Stimulated activated CD4-positive, alpha-beta T cell treated with anti-CD3 and anti-CD28 coated beads, Interleukin-12 subunit alpha, Interleukin-12 subunit beta, amount 100 ng/mL, for 48 hours (primary cell): ENCODE data around the gene SLIT3.
"Not testable (repeated sequence)": the region's sequence is repeated elsewhere in the genome, so short reads cannot be mapped to it uniquely, and the experiment has no call there.

Experiments used
- DNase-seq, 3 donors: peaks; one replicate each; pipeline ENCODE4 v3.0.0-alpha.2; 2020; ENCODE audit warnings: low read depth in 2 of 3, low spot score in 1 of 3

Gene SLIT3

GRCh38 chr5:169114466-169115065, 186.4 kb downstream of the SLIT3 start:
- no peak for DNase-seq

DNA sequence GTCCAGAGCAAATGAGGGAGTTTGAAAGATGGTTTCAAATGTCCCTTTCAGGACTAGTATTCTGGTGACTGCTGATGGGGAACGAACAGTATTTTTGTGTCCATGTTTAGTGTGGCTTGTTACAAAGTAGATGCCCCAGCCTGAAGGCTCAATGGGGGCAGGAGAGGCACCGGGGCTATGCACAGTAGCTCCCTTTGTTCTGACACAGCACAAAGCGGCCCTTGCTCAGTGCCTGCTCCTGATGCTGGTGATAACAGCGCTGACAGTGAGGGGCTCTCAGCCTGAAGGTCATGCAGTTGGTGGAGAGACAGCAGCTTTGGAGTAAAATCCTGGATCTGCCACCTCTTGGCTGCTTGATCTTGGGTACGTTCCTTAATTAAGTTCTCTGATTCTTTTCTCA, 188.9 kb downstream of the SLIT3 start:
- no peak for DNase-seq

- DNase-seq, result no peak
Observed at GRCh38 chr5:169106911-169107706, 193.8 kb downstream of the SLIT3 start.

DNA sequence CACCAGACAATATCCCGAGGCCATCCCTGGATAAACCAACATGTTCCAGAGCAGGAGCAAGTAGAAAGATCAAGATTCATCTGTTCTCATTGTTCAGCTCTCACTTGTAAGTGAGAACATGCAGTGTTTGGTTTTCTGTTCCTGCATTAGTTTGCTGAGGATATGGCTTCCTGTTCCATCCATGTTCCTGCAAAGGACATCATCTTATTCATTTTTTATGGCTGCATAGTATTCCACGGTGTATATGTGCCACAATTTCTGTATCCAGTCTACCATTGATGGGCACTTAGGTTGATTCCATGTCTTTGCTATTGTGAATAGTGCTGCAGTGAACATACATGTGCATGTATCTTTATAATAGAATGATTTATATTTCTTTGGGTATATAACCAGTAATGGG, 195.4 kb downstream of the SLIT3 start:
- DNase-seq, result not testable (repeated sequence)

DNA sequence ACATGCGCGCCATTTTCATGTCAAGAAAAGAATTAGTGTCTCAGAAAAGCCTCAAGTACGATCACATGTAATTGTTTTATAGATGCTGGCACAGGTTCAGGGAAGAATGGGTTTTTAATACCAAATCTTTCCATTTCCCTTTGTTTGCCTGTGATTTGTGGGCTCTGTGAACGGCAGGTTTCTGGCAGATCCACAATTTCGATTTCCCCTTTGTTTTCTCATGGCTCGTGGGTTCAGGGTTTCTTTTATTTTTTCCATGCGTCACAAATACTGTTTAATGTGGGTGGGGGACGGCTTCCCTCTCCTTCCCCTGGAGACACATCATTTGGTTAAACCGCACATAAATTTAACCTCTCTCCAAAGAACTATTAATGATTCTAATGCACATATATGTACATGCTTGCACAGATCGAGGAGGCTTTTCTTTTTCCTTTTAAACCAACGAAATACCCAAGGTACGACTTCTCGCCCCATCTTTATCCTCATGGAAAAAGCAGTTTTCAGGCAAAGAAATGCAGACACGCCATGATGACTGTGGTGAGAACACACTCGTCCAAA, 195.9 kb downstream of the SLIT3 start:
- DNase-seq, result no peak

GRCh38 chr5:169103586-169104181, 197.3 kb downstream of the SLIT3 start:
- no peak for DNase-seq

DNA sequence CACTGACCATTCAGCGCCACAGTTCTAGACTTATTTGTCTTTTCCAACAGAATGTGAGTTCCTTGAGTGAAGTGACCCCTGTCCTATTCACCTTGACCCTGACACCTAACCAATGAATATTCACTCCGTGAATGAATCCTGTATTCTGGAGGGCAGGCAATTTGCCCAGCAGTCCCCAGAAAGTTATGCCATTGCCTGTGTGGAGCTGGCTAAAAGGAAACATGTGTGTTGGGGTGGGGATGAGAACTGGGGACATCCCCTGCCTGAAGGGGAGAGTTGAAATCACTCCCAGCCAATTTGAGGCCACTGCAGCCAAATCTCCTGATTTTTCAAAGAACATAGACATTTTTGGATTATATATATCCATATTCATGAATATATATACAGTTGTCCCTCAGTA, 199.0 kb downstream of the SLIT3 start:
- no peak for DNase-seq

- no peak for DNase-seq
Observed at GRCh38 chr5:169100735-169101075, 200.2 kb downstream of the SLIT3 start.

DNA sequence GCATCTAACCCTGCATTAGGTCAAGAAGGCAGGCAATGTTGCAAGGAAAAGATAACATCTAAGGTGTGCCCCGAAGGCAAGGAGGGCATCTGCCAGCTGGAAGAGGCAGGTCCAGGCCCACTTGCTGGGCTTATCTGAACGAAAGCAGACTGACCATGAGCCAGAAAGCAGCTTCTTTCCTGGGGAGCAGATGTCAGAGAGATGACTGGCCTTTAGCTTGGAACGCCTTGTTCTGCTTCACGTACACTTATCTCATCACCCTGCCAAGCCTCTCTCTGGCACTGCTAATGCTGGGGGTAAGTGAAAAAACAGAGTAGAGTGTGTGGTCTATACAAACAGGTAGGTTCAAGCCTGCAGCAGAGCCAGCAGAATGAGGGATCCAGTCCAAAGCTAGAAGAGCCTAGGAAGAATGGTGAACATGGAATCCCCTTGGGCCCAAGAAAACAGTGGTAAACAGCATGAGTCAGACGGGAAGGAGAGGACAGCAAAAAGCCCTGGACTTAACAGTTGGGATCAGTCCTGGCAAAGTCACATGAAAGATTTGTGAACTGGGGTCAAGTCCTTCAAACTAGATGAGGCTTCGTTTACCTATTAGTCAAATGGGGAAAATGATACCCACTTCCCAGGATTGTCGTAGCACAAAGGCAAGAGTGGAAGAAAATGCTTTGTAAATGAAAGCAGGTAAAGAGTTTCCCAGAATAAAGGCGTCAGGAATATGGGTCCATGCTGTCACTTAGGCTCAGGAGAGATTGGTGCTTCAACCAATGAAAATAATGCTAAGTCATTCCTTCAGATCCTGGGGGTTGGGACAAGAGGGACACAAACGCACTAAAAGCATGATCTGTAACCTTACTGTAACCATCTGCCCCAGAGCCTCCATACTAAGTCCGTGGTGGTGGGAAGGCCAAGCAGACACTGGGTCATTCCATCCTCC, 200.9 kb downstream of the SLIT3 start:
- DNase-seq, result no peak

DNA sequence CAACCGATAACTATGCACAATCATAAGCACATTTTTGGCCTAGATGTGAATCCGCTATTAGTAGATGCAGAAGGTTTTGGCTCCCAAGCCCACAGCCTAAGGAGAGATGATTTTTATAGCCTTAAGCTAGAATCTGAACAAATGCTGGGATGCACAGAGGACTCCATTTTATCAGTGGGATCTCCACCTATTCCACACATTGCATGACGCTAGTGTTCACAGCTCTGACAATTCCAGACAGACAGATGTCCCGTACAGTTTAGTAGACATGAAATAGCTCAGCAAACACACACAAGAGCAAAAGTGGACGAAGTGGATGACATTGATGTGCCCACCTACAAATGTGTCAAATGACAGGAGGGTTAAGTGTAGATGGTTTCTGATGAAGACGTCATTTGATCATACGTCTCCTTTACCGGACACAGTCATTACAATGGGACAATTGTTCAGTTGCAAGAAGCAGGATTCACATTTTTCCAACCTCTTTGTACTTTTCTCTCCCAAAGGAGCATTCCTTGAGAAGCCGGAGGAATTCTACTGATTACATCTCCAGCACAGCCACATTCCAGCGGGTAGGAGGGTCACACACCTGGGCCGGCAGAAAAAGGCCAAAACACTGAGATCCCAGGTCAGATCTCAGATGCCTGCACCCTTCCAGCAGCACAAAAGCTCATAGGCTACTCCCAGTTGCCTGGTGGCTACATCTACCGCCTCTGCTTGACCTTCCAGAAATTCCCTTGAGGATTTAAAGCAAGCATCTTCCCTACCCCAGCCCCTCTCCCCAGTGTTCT, 202.4 kb downstream of the SLIT3 start:
- DNase-seq, result no peak

- DNase-seq, result no peak
Observed at GRCh38 chr5:169097374-169098326, 203.3 kb downstream of the SLIT3 start.

DNA sequence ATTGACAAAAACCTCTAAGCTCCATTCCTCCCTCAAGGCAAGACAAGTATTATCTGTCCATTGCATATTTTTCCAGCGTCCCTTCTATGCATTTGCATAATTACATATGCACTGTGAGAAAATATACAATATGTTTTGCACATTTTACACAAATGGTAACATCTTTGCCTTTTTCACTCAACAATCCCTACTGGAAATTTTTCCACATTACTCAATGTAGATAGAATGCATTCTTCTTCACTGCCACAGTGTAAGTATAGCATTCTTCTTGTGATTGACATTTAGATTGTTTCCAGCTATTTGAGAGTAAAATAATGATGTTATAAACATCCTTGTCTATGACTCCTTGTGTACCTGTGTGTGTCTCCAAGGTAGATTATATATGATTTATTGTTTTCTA, 205.0 kb downstream of the SLIT3 start:
- no peak for DNase-seq

- DNase-seq, result no peak
Observed at GRCh38 chr5:169095410-169095960, 205.5 kb downstream of the SLIT3 start.

DNA sequence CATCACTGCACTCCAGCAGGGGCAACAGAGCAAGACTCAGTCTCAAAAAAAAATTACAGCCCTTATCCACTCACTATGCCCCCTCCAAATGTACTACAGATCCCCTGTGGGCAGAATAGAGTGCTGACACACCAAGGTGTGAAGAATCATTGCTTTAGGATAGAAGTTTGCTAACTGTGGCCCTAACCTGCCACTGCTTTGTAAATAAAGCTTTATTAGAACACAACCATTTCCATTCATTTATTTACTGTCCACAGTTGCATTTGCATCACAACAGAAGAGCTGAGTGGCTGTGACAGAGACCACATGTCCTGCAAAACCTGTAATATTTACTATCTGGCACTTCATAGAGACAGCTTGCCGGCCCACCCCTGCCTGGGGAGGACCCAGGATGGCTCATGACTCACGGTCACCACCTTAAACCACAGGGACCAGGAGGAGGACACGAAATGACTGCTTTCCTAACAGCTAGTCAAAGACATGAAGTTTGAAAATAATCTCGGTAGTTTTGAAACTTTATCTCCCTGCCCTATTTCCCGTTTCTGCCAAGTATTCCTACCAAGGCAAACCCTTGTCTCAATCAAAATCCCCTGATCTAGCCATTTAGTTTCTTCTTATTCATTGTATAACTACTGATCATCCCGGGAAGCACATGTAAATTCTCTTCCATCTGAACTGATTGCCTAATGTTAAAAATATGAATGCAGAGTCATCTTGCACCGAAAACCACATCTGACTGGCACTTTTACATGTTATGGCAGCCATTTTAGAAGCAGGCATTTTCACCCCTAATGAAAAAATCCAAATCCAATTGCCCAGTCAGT, 206.1 kb downstream of the SLIT3 start:
- DNase-seq, result no peak

DNA sequence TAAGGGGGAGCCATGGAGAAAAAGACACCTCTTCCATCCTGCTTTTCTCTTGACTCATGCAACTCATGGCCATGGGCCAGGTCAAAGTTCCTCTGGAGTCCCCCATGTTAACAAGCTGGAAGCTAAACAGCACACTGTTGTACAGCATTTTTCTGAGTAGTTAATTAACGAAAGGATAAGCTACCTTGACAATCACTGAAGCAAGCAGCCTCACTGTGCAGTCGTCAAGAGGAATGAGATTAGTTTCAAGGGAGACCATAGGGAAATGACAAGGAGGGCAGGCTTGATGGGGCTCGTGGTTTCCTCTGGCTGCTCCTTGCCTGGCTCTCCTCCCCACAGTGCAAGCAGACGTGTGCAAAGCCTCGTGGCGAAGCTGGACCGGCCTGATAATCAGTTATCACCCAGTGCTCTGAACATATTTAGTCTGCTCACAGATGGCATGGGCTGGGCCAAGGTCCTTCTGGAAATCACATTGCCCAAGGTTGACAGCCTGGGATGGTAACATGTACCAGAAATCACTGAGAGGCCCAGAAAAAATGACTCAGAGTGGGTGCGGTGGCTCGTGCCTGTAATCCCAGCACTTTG, 209.5 kb downstream of the SLIT3 start:
- DNase-seq, result no peak

DNA sequence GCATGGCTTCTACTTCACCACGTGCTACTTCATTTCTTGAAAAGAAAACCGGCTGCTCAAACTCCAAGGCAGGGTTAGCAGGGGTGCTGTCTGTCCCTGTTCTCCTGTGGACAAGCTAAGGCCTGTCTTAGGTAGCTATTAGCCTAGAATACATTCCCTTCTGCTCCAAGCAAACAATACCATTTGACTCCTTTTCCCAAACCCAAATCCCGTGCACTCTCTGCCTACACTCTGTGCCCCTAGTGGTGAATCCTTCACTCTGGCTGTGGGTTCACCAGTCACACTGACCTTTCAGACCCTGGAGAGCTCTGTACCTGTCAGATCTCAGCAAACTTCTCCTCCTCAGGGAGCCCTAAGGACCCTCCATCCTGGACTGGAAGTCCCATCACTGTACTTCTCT, 211.6 kb downstream of the SLIT3 start:
- no peak for DNase-seq

DNA sequence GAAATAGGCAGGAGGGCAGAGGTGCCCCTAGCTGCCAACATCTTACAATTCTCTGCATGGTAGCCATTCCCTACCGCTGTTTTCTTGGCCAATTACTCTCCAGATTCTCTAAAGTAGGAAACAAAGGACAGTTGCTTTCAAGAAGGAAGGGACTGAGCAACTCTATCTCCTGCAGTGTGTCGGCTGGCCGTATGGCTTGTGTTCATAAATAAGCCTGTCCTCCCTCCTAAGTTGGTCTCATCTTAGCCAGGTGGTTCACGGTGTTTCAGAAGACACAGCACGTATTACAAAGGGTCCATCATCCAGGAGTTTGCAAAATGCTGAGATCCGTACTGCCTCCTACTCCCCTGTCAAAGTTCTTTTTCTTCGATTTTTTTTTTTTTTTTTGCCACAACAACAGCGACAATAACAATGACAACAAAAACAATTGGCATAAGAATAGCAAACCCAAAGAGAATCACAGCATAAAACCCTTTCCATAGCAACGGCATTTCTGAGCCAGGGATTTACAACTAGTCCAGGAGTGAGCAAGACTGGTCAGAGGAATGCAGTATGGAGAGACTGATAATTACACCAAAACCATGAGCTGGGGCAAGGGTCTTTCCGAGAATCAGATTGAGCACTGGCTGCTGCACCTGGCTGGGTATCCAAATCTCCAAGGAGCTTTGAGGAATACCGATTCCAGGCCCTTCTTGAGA, 212.8 kb downstream of the SLIT3 start:
- no peak for DNase-seq
